GM06990 (cell line): ENCODE measurements around the gene CTIF.
"Not testable (repeated sequence)": the region's sequence is repeated elsewhere in the genome, so short reads cannot be mapped to it uniquely, and the experiment has no call there.

ENCODE experiments used
- DNase-seq: peaks from one replicate; pipeline ENCODE4 v3.0.0-alpha.2; 2011; ENCODE audit not compliant: insufficient read length; ENCODE audit errors: extremely low read depth
- H3K27me3 ChIP-seq: replicated peaks from 2 replicates; pipeline ENCODE4 v1.6.0; 2011; ENCODE audit warnings: low read length; ENCODE audit not compliant: control insufficient read depth, insufficient read depth
- H3K36me3 ChIP-seq: 2 replicates; pipeline ENCODE4 v1.5.1; 2011; ENCODE audit warnings: low read length; ENCODE audit not compliant: control insufficient read depth, insufficient read depth
- H3K4me3 ChIP-seq: replicated peaks from 2 replicates; pipeline ENCODE4 v1.5.1; 2011; ENCODE audit warnings: low read depth, mild to moderate bottlenecking, control low read depth, low read length
- CTCF ChIP-seq: IDR thresholded peaks from 2 replicates; pipeline ENCODE4 v1.5.1; 2011; ENCODE audit warnings: low read length, control low read depth, mild to moderate bottlenecking, inconsistent platforms; ENCODE audit not compliant: insufficient read depth, poor library complexity, severe bottlenecking

The CTIF gene

GRCh38 chr18:48810805-48811204 is 272.0 kb downstream of the CTIF start:
- no peaks in the 10 kb centered on the region for H3K27me3 ChIP-seq
- DNase-seq: no peak
- no peaks in the 10 kb centered on the region for H3K36me3 ChIP-seq
- TF ChIP-seq CTCF: no peak
- no peak overlapping the region for H3K4me3 ChIP-seq

GRCh38 chr18:48811401-48811800 is 272.6 kb downstream of the CTIF start:
- Histone ChIP-seq H3K27me3 (no peaks in the 10 kb centered on the region), H3K36me3 (no peaks in the 10 kb centered on the region), H3K4me3 (no peak overlapping the region)
- no peak for DNase-seq
- no peak for TF ChIP-seq CTCF

GRCh38 chr18:48811977-48812451 is 273.2 kb downstream of the CTIF start:
- DNase-seq: peak; percentile 68
- H3K27me3 ChIP-seq, H3K36me3 ChIP-seq, H3K4me3 ChIP-seq: not testable (repeated sequence)

- TF ChIP-seq CTCF: no peak
- Histone ChIP-seq H3K27me3 (no peaks in the 10 kb centered on the region), H3K36me3 (no peaks in the 10 kb centered on the region), H3K4me3 (no peak overlapping the region)
- no peak for DNase-seq
These were observed 274.5 kb downstream of the CTIF start for GRCh38 chr18:48813321-48813720.

GRCh38 chr18:48813833-48814489 is 275.1 kb downstream of the CTIF start:
- no peak overlapping the region for H3K4me3 ChIP-seq
- no peak for TF ChIP-seq CTCF
- no peak for DNase-seq
- H3K36me3 ChIP-seq: no peaks in the 10 kb centered on the region
- H3K27me3 ChIP-seq: no peaks in the 10 kb centered on the region

GRCh38 chr18:48814490-48815178 is 275.8 kb downstream of the CTIF start:
- Histone ChIP-seq H3K27me3 (no peaks in the 10 kb centered on the region), H3K4me3 (no peak overlapping the region), H3K36me3 (no peaks in the 10 kb centered on the region)
- TF ChIP-seq CTCF: no peak
- DNase-seq: no peak
